Vagina (tissue), 2 donors: ENCODE results near the gene RNF115.

ENCODE experiments used
- POLR2A ChIP-seq, 2 donors: fragments of 450-650 bp; IDR thresholded peaks; one replicate each; pipeline ENCODE4 v1.6.1; 2017; ENCODE audit warnings: antibody characterized with exemption in 2 of 2, mild to moderate bottlenecking in 2 of 2, moderate library complexity in 2 of 2
- TF ChIP-seq, protein P1 (sequence below), 3 experiments: fragments of 450-650 bp in 2 of 3; fragments of 200-600 bp in 1 of 3; sonication (generic) in 1 of 3; IDR thresholded peaks; one replicate each; pipeline ENCODE4 v1.5.1; 2017 to 2019; ENCODE audit warnings: antibody characterized with exemption in 3 of 3, mild to moderate bottlenecking in 2 of 3, moderate library complexity in 2 of 3

DNA sequence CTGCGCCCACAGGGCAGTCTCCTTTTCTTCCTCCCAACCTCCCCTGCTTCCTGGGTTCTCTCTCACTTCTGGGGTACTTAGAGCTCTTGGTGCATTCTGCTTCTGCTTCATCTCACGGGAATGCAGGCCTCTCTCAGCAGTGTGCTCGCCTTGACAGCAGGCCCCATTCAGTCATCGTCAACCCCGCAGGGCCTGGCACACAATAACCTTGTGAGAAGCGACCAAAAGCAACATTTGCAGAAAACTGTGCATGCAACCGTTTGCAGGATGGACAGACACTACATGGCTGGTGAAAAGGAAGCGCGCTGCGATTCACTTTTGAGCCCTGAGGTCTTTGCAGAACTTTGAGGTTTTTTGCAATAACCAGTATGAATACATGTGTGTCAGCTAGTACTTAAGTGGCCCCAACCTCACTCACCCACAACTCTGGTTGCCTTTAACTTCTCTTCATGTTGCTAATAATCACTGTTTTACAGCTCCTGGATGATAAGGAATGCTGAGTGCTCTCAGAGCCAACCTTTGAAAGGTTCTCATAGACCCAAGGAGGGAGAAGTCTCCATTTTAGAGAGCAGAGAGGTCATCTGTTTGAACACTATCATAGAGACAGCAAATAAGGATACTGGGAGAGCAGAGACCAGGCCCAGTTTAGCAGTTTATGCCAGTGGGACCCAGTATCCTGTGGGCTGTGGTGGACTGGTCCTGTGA is 107.1 kb downstream of the RNF115 start:
- TF ChIP-seq, protein P1, sequence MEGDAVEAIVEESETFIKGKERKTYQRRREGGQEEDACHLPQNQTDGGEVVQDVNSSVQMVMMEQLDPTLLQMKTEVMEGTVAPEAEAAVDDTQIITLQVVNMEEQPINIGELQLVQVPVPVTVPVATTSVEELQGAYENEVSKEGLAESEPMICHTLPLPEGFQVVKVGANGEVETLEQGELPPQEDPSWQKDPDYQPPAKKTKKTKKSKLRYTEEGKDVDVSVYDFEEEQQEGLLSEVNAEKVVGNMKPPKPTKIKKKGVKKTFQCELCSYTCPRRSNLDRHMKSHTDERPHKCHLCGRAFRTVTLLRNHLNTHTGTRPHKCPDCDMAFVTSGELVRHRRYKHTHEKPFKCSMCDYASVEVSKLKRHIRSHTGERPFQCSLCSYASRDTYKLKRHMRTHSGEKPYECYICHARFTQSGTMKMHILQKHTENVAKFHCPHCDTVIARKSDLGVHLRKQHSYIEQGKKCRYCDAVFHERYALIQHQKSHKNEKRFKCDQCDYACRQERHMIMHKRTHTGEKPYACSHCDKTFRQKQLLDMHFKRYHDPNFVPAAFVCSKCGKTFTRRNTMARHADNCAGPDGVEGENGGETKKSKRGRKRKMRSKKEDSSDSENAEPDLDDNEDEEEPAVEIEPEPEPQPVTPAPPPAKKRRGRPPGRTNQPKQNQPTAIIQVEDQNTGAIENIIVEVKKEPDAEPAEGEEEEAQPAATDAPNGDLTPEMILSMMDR (IDR thresholded peaks at IDR 0.05): no peak
- no peak for TF ChIP-seq POLR2A (IDR thresholded peaks at IDR 0.05)
